HCT116 (cell line): ENCODE data around the gene BTBD9. TPM values are rescaled to one million over a fixed set of nuclear protein-coding genes. Genes with fewer than 3 reads are reported as not detected.

ENCODE experiments used
- ATAC-seq: fragments of 200-7000 bp; cut with Tn5 transposase; 2 replicates; pipeline ENCODE4 v1.9.1; 2020; ENCODE audit warnings: mild to moderate bottlenecking, moderate library complexity
- BruUV-seq: library from RNA; stranded (reverse); fragments of 400-500 nt; replicated peaks from 2 replicates; lab custom pipeline; 2021; lab: Mats Ljungman, UMichigan
- CTCF ChIA-PET: fragments of 300-600 bp; sonication (Branson Sonifier 250); formaldehyde crosslinking; loops from one replicate; lab custom pipeline; 2021; ENCODE audit warnings: antibody characterized with exemption; lab: Charles Lee
- POLR2A ChIA-PET: fragments of 300-600, 350-600 bp; sonication (Branson Sonifier 250); formaldehyde crosslinking; loops from one replicate; lab custom pipeline; 2021; ENCODE audit warnings: antibody characterized with exemption; lab: Charles Lee
- RAD21 ChIA-PET, 2 experiments: fragments of 300-600 bp; sonication (Branson Sonifier 250); formaldehyde crosslinking; loops; one replicate each; lab custom pipeline; 2023; ENCODE audit warnings: low total read pairs in 2 of 2; ENCODE audit not compliant: uncharacterized antibody in 2 of 2, unreplicated experiment in 2 of 2, low non-redundant PET in 1 of 2; lab: Charles Lee
- DNase-seq: peaks from one replicate; pipeline ENCODE4 v3.0.0-alpha.2; 2010; ENCODE audit warnings: low read depth, low spot score
- H2AFZ ChIP-seq: fragments of 200-600 bp; shearing (Covaris generic), sonication (generic); 2 replicates; pipeline ENCODE4 v1.6.1; 2017; ENCODE audit warnings: low read depth, mixed run types, mixed read lengths, antibody characterized with exemption, low read length; ENCODE audit not compliant: poor library complexity, severe bottlenecking
- H3K27ac ChIP-seq: 2 replicates; pipeline ENCODE4 v1.5.1; 2012; ENCODE audit warnings: low read depth, low read length
- H3K27me3 ChIP-seq: fragments of 200-600 bp; sonication (generic); 2 replicates; pipeline ENCODE4 v1.6.1; 2016; ENCODE audit warnings: mixed run types, low read length, mixed read lengths; ENCODE audit not compliant: insufficient read depth
- H3K36me3 ChIP-seq, 2 experiments: fragments of 200-500 bp in 1 of 2; fragments of 200-600 bp in 1 of 2; sonication (Bioruptor generic) in 1 of 2; sonication (generic) in 1 of 2; 2 replicates each; pipeline versions ENCODE4 v1.5.1 to v1.6.1; 2014 to 2016; ENCODE audit warnings: low read length in 2 of 2, inconsistent platforms in 1 of 2, mixed read lengths in 1 of 2, mixed run types in 1 of 2; ENCODE audit not compliant: insufficient read depth in 2 of 2, control insufficient read depth in 1 of 2
- H3K4me1 ChIP-seq, 2 experiments: fragments of 200-600 bp in 1 of 2; sonication (generic) in 1 of 2; 2 replicates each; pipeline versions ENCODE4 v1.5.1 to v1.6.1; 2012 to 2017; ENCODE audit warnings: low read length in 2 of 2, inconsistent platforms in 1 of 2, mild to moderate bottlenecking in 1 of 2, mixed read lengths in 1 of 2, mixed run types in 1 of 2, moderate library complexity in 1 of 2; ENCODE audit not compliant: insufficient read depth in 2 of 2, control insufficient read depth in 1 of 2
- H3K4me2 ChIP-seq: fragments of 200-600 bp; sonication (generic); 2 replicates; pipeline ENCODE4 v1.6.1; 2017; ENCODE audit warnings: mixed run types, low read length, mixed read lengths
- H3K4me3 ChIP-seq, 2 experiments: fragments of 200-600 bp in 1 of 2; sonication (generic) in 1 of 2; replicated peaks in 1 of 2; 2 replicates each; pipeline ENCODE4 v1.5.1; 2011 to 2016; ENCODE audit warnings: low read length in 2 of 2, control low read depth in 1 of 2, low read depth in 1 of 2, mild to moderate bottlenecking in 1 of 2, mixed read lengths in 1 of 2, mixed run types in 1 of 2
- H3K79me2 ChIP-seq: fragments of 200-600 bp; sonication (generic); 2 replicates; pipeline ENCODE4 v1.6.1; 2017; ENCODE audit warnings: mild to moderate bottlenecking, mixed run types, low read length, moderate library complexity, mixed read lengths; ENCODE audit not compliant: insufficient read depth
- H3K9ac ChIP-seq: fragments of 200-600 bp; sonication (generic); 2 replicates; pipeline ENCODE4 v1.6.1; 2016; ENCODE audit warnings: low read length, mixed read lengths
- H3K9me2 ChIP-seq: fragments of 200-600 bp; sonication (generic), shearing (Covaris generic); 2 replicates; pipeline ENCODE4 v1.6.1; 2017; ENCODE audit warnings: mixed run types, mild to moderate bottlenecking, moderate library complexity; ENCODE audit not compliant: insufficient read depth
- H3K9me3 ChIP-seq, 2 experiments: fragments of 200-500 bp in 1 of 2; fragments of 200-600 bp in 1 of 2; sonication (Bioruptor generic) in 1 of 2; sonication (generic) in 1 of 2; 2 replicates each; pipeline ENCODE4 v1.6.1; 2014 to 2017; ENCODE audit warnings: low read length in 2 of 2, mixed read lengths in 2 of 2, inconsistent platforms in 1 of 2, low read depth in 1 of 2, mild to moderate bottlenecking in 1 of 2, mixed run types in 1 of 2, moderate library complexity in 1 of 2; ENCODE audit not compliant: control insufficient read depth in 1 of 2, insufficient read depth in 1 of 2
- H4K20me1 ChIP-seq: fragments of 200-600 bp; sonication (generic), shearing (Covaris generic); 2 replicates; pipeline ENCODE4 v1.6.1; 2017; ENCODE audit warnings: mixed run types, mild to moderate bottlenecking, moderate library complexity; ENCODE audit not compliant: insufficient read depth
- ELF1 ChIP-seq: IDR thresholded peaks from 2 replicates; pipeline ENCODE4 v1.6.1; 2012; ENCODE audit warnings: low read depth, borderline replicate concordance
- EZH2 ChIP-seq: fragments of 200-600 bp; sonication (generic); IDR thresholded peaks from 2 replicates; pipeline ENCODE4 v1.6.1; 2017; ENCODE audit warnings: antibody characterized with exemption, mixed run types
- POLR2A ChIP-seq: IDR thresholded peaks from 2 replicates; pipeline ENCODE4 v1.7.0; 2011; ENCODE audit warnings: borderline replicate concordance; ENCODE audit not compliant: insufficient read depth, insufficient read length; ENCODE audit errors: extremely low read depth
- SIN3A ChIP-seq: IDR thresholded peaks from 2 replicates; pipeline ENCODE4 v1.6.1; 2012; ENCODE audit warnings: low read depth
- SP1 ChIP-seq: IDR thresholded peaks from 2 replicates; pipeline ENCODE4 v1.6.1; 2012; ENCODE audit warnings: low read depth
- ZFX ChIP-seq: fragments of 450-650 bp; IDR thresholded peaks from 2 replicates; pipeline ENCODE4 v1.6.1; 2017
- intact Hi-C: fragments of 100-400 bp; cut with micrococcal nuclease; formaldehyde crosslinking; loops from 2 replicates; pipeline ENCODE4 v1.10.0; 2022
- total RNA-seq: library from RNA; stranded (reverse); gene quantifications from one replicate; pipeline ENCODE4 v1.2.1, GENCODE V29; 2021; ENCODE audit not compliant: unreplicated experiment
- TF ChIP-seq, protein P1 (sequence below): IDR thresholded peaks from 2 replicates; pipeline ENCODE4 v1.6.1; 2011; ENCODE audit warnings: mild to moderate bottlenecking, low read length, moderate library complexity; ENCODE audit not compliant: insufficient replicate concordance; ENCODE audit errors: extremely low read depth
- TF ChIP-seq, protein P2 (sequence below), 3 experiments: fragments of 200-600 bp in 1 of 3; sonication (generic) in 1 of 3; IDR thresholded peaks in 2 of 3; conservative IDR thresholded peaks in 1 of 3; 2 replicates each; pipeline ENCODE4 v1.5.1; 2012 to 2017; ENCODE audit warnings: low read depth in 2 of 3, low read length in 2 of 3, antibody characterized with exemption in 1 of 3, borderline replicate concordance in 1 of 3, control low read depth in 1 of 3, mild to moderate bottlenecking in 1 of 3, mixed read lengths in 1 of 3, mixed run types in 1 of 3, moderate library complexity in 1 of 3; ENCODE audit not compliant: insufficient read depth in 1 of 3

Gene BTBD9
- total RNA-seq, 1 experiment from 2014 or later, result 10.9 TPM

DNA sequence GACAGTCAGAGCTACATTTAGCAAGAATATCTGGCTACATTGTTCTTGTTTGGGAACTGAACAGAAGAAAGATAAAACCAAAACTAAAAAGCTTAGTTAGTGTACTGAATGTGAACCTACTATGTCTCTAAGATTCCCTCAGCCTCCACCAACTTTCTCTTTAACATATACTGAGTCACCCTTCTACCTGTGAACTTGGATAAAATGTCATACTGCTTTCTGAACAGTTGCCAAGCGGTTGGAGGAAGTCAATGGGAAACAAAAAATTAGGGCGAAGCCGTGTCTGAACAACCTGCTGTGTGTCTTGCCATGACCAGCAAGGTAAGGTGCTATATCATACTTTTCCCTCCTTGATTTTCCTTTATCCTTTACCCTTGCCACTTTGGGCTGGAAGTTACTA is 243.5 kb downstream of the BTBD9 start:
- H3K27me3 ChIP-seq, result no peaks in the 10 kb centered on the region
- H3K36me3 ChIP-seq, result no peaks in the 10 kb centered on the region
- TF ChIP-seq SP1 (no peak), SIN3A (no peak), POLR2A (no peak), ELF1 (no peak)
- TF ChIP-seq, protein P1, sequence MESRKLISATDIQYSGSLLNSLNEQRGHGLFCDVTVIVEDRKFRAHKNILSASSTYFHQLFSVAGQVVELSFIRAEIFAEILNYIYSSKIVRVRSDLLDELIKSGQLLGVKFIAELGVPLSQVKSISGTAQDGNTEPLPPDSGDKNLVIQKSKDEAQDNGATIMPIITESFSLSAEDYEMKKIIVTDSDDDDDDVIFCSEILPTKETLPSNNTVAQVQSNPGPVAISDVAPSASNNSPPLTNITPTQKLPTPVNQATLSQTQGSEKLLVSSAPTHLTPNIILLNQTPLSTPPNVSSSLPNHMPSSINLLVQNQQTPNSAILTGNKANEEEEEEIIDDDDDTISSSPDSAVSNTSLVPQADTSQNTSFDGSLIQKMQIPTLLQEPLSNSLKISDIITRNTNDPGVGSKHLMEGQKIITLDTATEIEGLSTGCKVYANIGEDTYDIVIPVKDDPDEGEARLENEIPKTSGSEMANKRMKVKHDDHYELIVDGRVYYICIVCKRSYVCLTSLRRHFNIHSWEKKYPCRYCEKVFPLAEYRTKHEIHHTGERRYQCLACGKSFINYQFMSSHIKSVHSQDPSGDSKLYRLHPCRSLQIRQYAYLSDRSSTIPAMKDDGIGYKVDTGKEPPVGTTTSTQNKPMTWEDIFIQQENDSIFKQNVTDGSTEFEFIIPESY, result no peak
- no peaks in the 10 kb centered on the region for H3K9me2 ChIP-seq
- no peak overlapping the region for H3K9ac ChIP-seq
- H4K20me1 ChIP-seq, result no peaks in the 10 kb centered on the region
- POLR2A ChIA-PET, result no interaction called here
- RAD21 ChIA-PET, result no interaction called here
- no peak overlapping the region; the same call in 1 of the 2 replicates for H3K4me2 ChIP-seq
- BruUV-seq, result no TSS peak
- H3K4me3 ChIP-seq, result no peak overlapping the region
- peaks cover 18 to 20% of the 10 kb centered on the region in 2 experiments for H3K4me1 ChIP-seq
- DNase-seq, result no peak
- no peak overlapping the region for H2AFZ ChIP-seq
- no peak overlapping the region for H3K27ac ChIP-seq
- CTCF ChIA-PET, result no interaction called here
- H3K9me3 ChIP-seq, result no peaks in the 10 kb centered on the region
- no peaks in the 10 kb centered on the region for H3K79me2 ChIP-seq
- intact Hi-C loops, result no loop called here
- ATAC-seq, result no peak

DNA sequence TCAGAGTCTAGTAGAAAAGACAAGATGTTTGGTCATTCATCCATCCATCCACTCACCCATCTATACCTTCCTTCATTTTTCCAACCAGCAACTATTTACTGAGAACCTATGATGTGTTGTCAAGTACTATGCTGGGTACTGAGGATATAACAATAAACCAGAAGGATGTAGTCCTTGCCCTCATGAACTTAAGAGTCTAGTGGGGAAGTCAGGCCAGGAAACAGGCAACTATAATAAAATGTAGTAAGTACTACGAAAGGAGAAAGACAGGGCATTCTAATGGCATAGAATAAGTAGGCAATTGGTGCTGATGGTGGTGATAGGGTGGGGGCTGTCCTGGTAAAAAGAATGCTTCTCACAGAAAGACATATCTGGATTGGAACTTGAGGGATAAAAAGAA is 245.7 kb downstream of the BTBD9 start:
- intact Hi-C loops, result no loop called here
- ChIA-PET POLR2A (no interaction called here), CTCF (no interaction called here), RAD21 (no interaction called here)
- DNase-seq (no peak), ATAC-seq (no peak)
- Histone ChIP-seq H3K9ac (no peak overlapping the region), H4K20me1 (no peaks in the 10 kb centered on the region), H3K4me3 (no peak overlapping the region), H3K9me2 (no peaks in the 10 kb centered on the region), H3K79me2 (no peaks in the 10 kb centered on the region), H3K36me3 (no peaks in the 10 kb centered on the region), H3K27ac (no peak overlapping the region), H3K27me3 (no peaks in the 10 kb centered on the region), H3K9me3 (no peaks in the 10 kb centered on the region), H2AFZ (no peak overlapping the region), H3K4me1 (peaks cover 27 to 28% of the 10 kb centered on the region in 2 experiments), H3K4me2 (no peak overlapping the region)
- BruUV-seq, result no TSS peak
- no peak for TF ChIP-seq ZFX
- no peak for TF ChIP-seq ELF1
- TF ChIP-seq, protein P2, sequence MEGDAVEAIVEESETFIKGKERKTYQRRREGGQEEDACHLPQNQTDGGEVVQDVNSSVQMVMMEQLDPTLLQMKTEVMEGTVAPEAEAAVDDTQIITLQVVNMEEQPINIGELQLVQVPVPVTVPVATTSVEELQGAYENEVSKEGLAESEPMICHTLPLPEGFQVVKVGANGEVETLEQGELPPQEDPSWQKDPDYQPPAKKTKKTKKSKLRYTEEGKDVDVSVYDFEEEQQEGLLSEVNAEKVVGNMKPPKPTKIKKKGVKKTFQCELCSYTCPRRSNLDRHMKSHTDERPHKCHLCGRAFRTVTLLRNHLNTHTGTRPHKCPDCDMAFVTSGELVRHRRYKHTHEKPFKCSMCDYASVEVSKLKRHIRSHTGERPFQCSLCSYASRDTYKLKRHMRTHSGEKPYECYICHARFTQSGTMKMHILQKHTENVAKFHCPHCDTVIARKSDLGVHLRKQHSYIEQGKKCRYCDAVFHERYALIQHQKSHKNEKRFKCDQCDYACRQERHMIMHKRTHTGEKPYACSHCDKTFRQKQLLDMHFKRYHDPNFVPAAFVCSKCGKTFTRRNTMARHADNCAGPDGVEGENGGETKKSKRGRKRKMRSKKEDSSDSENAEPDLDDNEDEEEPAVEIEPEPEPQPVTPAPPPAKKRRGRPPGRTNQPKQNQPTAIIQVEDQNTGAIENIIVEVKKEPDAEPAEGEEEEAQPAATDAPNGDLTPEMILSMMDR (IDR thresholded peaks at IDR 0.05 in 2 of 3, conservative IDR thresholded peaks at IDR 0.05 in 1 of 3; ENCODE audit: borderline replicate concordance in 1 of 3, insufficient read depth in 1 of 3, low read depth in 2 of 3, low read length in 2 of 3), result no peak
- no peak for TF ChIP-seq EZH2
